Measurements from ENCODE around the gene PCDHGA1.

DNA sequence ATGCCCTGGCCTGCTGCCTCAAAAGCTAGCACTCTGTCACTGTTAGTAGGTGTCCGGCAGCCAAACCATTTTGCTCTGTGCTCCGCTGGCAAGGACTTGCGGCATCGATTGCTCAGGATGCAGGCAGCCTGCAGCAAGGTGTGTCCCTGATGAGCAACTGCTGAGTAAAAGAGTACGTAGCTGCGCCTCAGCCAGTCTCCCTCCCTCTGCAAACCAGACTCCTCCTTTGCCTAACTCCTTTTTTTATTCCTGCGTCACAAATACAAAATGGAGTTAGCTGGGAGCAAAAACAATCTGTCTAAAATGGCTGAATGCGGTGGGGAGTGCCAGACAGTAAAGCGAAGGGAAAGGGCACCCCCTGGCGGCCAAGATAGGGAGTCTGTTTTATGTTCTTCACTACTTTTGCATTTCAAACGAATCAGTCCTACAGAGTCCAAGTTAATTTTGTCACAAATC lies 227.4 kb downstream of the PCDHGA1 start:
- TF ChIP-seq, protein P1, sequence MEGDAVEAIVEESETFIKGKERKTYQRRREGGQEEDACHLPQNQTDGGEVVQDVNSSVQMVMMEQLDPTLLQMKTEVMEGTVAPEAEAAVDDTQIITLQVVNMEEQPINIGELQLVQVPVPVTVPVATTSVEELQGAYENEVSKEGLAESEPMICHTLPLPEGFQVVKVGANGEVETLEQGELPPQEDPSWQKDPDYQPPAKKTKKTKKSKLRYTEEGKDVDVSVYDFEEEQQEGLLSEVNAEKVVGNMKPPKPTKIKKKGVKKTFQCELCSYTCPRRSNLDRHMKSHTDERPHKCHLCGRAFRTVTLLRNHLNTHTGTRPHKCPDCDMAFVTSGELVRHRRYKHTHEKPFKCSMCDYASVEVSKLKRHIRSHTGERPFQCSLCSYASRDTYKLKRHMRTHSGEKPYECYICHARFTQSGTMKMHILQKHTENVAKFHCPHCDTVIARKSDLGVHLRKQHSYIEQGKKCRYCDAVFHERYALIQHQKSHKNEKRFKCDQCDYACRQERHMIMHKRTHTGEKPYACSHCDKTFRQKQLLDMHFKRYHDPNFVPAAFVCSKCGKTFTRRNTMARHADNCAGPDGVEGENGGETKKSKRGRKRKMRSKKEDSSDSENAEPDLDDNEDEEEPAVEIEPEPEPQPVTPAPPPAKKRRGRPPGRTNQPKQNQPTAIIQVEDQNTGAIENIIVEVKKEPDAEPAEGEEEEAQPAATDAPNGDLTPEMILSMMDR (IDR thresholded peaks at IDR 0.05 in 4 of 5, conservative IDR thresholded peaks at IDR 0.05 in 1 of 5), result peak; percentile 83 to 92 (median 91)
- no peak for TF ChIP-seq POLR2A (IDR thresholded peaks at IDR 0.05)
